ENCODE data around the gene CCDC66.

Gene CCDC66

GRCh38 chr3:56622381-56622780, 65.4 kb downstream of the CCDC66 start:
- DNase-seq = no peak

DNA sequence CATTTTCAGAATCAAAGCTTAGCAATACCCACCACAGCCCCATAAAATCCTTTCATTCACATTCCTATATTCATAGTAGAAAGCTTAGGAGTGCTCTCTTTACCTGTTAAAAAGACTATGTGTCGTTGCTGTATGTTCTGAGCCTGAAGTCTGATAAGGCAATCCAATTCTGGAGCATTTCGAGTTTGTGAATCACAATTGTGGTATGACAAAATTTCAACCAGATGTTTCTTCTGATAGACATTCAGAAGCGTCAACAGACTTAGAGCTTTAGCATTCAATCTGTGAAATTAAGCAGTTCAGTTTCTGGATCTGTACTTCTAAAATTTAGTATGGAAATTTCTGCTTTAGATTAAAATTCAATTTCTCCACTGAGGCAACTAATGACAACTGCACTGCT, 67.8 kb downstream of the CCDC66 start:
- no peak for DNase-seq

GRCh38 chr3:56629047-56629446, 72.1 kb downstream of the CCDC66 start:
- no peak for DNase-seq

DNA sequence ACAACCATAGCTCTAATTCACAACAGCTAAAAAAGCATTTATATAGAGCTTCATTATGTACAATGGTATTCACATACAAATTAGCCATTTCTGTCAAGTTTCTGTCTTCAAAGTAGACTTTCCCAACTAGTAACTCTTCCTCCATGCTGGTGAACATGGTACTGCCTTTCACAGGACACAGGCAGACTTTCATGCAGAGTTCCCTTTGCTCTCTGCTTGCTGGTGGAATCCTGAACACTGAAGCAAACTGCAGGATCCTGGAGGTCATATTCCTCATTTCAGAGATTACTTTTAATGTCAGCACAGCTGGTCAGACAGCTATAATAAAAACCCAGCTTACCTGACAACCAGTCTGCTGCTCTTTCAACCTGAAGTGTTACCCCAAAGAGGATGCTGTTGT, 72.5 kb downstream of the CCDC66 start:
- DNase-seq = no peak

DNA sequence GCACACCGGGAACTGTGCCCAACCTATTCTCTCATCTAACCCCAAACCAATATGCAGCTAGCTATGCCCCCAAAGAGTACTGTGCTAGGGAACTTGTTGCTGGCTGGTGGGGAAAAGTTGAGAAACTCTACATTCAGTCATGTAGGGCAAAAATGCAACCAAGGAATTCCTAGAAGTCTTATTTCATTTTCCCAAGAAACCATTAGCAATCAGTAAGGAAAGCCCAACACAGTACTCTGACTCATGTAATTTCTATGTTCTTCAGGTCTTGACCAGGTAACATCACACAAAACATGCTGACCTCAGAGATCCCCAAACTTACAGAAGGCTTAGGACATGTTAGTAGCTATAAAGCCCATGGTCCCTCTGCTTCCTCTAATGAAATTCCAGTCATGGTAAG, 74.0 kb downstream of the CCDC66 start:
- DNase-seq = no peak

DNA sequence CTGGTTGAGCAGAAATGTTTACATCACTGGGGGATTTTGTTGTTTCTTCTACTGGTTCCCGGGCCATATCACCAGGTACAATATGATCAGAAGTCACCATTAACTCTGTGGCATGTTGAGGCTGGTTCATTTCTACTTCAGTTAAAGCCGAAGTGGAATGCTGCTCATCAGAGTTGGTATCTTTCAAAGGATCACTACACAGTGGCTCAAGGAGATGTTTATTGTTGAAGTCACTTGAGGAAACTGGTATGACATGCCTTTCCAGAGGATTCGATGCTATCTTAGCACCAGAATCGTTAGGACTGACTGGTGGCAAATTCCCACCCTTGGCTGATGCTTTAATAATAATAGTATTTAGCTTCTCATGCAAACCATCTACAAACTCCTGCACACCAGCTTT, 76.2 kb downstream of the CCDC66 start:
- DNase-seq = no peak

DNA sequence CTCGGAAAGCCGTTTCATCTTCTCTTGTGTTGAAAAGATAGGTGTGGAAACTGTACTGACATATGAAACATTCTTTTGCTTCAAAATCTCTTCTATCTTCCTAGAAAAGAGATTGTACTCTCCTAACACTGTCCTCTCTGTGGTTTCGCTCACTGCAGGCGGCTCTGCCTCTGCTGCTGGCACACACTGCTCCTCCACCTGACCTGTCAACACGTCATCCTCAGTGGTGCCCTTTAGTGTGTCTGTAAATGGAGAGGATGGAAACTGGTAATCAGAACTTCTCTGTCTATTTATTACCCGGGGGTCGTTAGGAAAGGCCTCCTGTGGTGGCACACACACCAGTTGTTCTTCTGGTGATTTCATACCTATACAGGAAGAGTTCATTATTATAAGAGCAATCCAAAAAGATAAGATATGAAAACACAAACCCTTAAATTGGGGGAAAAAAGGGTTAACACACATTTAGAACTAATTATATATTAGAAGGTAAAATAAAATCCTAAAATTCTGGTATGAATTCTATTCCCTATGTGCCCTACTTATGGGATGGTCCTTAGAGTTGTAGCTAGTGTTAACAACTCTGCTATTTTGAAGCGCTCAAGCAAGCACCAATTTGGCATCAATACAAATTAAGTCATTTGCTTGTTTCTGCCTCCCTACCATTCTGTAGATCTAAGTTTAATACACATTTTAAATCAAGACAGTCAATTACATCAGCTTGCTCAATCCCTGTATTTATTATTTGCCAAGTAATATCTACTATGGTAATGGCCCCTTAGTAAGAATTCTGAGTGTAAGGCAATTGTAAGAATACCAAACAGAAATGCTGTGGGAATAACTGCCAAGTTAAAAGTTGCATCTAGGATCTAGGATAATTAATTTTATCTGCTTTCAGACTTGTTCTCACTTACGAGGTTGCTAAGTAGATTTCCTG, 76.9 kb downstream of the CCDC66 start:
- peak; percentile 17 for DNase-seq

GRCh38 chr3:56645407-56645806, 88.4 kb downstream of the CCDC66 start:
- DNase-seq = no peak

GRCh38 chr3:56654460-56654859, 97.5 kb downstream of the CCDC66 start:
- DNase-seq = no peak

DNA sequence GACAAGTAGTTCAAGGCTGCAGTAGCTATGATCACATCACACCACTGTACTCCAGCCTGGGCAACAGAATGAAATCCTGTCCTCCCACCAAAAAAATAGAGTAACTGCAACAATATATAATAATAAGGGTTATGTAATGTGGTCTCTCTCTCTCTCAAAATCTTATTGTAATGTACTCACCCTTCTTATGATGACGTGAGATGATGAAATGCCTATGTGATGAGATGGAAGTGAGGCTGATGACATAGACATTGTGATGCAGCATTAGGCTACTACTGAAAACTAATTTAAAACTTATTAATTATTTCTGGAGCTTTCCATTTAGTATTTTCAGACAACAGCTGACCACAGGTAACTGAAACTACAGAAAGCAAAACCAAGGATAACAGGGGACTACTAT, 98.7 kb downstream of the CCDC66 start:
- no peak for DNase-seq

DNA sequence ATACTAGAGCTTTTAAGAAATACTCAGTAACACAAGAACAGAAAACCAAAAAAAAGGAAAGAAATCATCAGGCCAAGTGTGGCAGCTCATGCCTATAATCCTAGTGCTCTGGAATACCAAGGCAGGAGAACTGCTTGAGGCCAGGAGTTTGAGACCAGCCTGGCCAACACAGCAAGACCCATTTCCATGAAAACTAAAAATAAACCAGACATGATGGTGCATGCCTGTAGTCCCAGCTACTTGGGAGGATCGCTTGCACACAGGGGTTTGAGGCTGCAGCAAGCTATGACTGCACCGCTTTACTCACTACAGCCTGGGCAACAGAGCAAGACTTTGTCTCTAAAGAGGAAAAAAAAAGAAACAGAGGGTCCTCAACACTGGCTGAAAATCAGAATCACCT, 107.8 kb downstream of the CCDC66 start:
- no peak for DNase-seq

DNA sequence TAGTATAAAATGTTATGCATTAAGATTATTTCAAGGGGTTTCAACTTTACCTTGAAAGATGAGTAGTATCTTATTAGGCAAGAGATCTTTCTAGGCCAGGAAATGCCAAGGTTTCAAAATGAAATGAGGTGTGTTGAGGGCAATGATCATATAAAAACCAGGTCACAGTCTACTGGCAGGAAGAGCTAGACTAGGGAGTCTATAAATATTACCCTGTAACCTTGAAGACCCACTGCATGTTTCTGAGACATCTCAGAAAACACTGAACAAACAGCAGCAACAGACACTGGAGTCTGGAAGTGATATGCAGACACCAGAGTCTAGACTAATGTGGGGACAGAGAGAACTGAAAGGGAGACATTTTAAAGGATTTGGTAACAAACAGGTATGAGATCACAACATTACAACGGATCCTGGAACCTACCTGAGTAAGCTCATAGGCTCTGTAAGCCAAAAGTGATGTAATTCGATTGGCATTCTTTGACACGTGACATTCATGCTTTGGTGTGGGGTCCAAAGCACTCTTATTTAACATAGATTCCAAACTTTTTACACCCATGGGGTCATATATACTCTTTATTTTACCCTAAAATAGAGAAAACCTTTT, 111.1 kb downstream of the CCDC66 start:
- DNase-seq = no peak

All from retina (tissue), 1 donor.